ENCODE results near the gene TENT4A.

- no peak for TF ChIP-seq EP300 (IDR thresholded peaks at IDR 0.05)
- TF ChIP-seq CTCF (IDR thresholded peaks at IDR 0.05), result no peak
- TF ChIP-seq POLR2A (IDR thresholded peaks at IDR 0.05), result no peak
- TF ChIP-seq POLR2AphosphoS5 (IDR thresholded peaks at IDR 0.05), result no peak
Observed at GRCh38 chr5:6723816-6724300, 10.6 kb downstream of the TENT4A start.

All from stomach (tissue), 4 donors.